ENCODE results near the gene BMF.

GRCh38 chr15:40149339-40149738 lies 40.7 kb upstream of the BMF start:
- TF ChIP-seq, protein P1, sequence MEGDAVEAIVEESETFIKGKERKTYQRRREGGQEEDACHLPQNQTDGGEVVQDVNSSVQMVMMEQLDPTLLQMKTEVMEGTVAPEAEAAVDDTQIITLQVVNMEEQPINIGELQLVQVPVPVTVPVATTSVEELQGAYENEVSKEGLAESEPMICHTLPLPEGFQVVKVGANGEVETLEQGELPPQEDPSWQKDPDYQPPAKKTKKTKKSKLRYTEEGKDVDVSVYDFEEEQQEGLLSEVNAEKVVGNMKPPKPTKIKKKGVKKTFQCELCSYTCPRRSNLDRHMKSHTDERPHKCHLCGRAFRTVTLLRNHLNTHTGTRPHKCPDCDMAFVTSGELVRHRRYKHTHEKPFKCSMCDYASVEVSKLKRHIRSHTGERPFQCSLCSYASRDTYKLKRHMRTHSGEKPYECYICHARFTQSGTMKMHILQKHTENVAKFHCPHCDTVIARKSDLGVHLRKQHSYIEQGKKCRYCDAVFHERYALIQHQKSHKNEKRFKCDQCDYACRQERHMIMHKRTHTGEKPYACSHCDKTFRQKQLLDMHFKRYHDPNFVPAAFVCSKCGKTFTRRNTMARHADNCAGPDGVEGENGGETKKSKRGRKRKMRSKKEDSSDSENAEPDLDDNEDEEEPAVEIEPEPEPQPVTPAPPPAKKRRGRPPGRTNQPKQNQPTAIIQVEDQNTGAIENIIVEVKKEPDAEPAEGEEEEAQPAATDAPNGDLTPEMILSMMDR (IDR thresholded peaks at IDR 0.05; ENCODE audit: poor library complexity), result no peak
- TF ChIP-seq EZH2 (IDR thresholded peaks at IDR 0.05; ENCODE audit: borderline replicate concordance) (no peak), EZH2phosphoT487 (IDR thresholded peaks at IDR 0.05; ENCODE audit: low read depth, severe bottlenecking, unreplicated experiment) (no peak)

All from hepatocyte (in vitro differentiated cells).